HG02588 (cell line): ENCODE data around the gene ERC2.
"Not testable (repeated sequence)": the region's sequence is repeated elsewhere in the genome, so short reads cannot be mapped to it uniquely, and the experiment has no call there.

Experiments used
- ATAC-seq: cut with Tn5 transposase; IDR thresholded peaks from one replicate; pipeline ENCODE4 v1.9.1; 2021; ENCODE audit warnings: mild to moderate bottlenecking, moderate library complexity; ENCODE audit not compliant: unreplicated experiment

ERC2 gene

DNA sequence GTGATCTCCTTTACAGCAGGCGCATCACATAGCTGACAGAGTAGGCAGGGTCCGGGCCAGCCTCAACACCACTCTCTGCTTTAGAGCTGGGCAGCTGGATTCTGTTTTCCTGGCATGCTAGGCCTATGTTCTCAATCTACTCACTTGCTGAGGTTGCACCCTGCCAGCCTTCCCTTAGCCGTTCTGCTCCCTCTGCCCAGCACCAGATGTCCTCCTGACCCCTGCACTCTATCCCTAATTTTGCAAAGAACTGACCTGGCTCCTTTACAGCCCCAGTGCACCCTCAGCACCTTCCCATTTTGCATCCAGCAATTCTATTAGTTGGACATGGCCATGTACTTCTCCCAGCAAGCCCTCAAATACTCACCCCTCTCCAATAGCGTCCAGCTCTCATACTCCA is 609.5 kb downstream of the ERC2 start:
- ATAC-seq: no peak

DNA sequence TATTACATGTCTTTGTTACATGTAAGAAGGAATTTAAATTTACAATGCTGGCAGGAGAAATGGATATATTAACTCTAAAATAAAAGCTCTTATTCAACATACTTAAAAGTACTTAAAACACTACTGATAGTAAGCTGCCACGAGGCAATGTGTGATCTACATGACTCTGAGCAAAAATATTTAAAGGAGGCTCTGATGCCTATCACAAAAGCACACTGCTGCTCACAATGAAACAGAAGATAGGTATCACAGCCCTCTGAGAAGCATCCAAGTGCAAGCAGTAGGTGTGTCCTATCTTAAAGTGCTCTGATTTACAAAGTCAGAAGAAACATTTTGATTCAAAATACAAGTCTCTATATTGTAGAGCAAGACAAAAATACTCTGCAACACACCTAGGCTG is 610.0 kb downstream of the ERC2 start:
- no peak for ATAC-seq

DNA sequence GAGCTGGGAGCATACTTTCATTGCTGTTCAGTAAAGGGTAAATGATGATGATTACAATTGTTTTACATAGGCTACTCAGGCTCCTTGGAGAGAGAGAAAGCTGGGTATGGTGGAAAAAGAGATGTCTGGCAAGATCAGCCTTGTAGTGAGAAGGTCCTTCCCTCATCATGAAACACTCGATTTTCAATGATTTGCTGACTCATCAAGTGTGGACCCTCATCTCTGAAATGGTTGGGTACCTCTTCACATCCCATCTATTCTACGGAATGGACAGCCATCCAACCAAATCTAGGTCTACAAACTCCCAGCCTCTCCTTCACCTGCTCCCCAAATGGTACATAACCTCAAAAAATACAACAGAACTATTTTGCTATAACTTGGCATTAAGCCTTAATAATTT is 610.6 kb downstream of the ERC2 start:
- ATAC-seq: no peak

DNA sequence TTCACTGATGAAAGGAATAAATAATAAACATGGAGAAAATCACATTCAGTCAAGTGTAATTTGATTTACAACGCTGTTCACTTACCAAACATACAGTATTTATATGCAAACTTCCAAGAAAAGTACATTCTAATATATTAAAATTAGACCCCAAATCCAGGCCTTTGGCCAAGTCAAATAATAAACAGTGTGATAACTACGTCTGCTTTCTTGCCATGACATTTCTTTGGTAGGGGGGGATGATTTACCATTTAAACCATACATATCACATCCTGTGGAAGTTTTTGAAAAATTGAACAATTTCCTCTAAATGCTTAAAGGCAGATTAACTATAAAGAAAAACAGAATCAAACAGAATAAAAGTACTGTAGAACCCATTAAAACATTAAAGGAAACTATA is 613.0 kb downstream of the ERC2 start:
- no peak for ATAC-seq

DNA sequence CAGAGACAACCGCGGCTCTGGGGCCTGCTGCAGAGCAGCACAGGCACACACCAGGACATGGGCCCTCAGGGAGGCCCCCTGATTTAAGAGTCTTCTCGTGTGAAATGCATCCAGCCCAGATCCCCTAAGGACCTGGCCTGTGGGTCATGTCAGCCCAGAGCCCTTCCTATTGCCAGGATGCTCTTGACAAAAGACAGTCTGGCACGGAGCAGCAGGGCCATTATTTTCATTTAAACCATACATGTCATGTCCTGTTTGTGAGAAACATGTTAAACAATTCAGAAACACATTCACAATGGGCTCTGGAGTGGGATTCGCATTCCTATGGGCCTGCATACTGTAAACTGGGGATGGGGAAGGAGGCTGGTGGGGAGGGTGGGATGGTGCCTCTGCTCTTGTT is 613.8 kb downstream of the ERC2 start:
- no peak for ATAC-seq

DNA sequence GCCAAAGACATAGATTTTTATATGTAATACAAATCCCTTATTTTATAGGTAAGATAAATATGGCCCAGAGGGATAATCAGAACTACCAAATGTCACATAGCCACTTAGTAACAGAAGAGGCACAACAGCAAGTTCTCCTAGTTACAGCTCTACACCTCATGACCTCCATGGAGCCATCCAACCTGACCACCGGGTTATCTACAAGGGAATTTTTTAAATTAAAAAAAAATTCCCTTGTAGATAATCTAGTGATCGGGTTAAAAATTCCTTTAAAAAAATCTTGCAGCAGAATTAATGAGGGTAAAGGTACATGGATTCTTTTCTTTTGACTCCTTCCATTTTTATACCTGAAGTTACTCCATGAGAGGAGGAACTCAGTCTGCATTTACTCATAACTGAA is 615.9 kb downstream of the ERC2 start:
- no peak for ATAC-seq

DNA sequence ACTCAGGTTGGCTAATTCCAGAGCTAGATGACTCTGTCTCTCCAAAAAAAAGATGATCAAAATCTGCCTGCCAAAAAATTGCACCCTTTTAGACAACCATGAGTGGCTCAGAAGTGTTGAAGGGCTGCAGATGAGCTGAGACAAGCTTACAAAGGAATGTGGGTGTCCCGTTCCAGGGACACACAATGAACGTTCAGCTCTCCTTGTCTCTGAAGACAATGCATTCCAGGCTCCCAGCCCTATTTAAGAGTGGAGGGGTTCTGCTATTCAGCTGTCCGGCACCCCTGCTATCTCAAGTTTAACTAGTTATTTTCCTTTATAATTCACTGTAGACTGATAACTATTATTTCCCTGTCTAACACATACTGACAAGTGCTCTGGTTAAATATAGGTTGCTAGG is 626.1 kb downstream of the ERC2 start:
- no peak for ATAC-seq

DNA sequence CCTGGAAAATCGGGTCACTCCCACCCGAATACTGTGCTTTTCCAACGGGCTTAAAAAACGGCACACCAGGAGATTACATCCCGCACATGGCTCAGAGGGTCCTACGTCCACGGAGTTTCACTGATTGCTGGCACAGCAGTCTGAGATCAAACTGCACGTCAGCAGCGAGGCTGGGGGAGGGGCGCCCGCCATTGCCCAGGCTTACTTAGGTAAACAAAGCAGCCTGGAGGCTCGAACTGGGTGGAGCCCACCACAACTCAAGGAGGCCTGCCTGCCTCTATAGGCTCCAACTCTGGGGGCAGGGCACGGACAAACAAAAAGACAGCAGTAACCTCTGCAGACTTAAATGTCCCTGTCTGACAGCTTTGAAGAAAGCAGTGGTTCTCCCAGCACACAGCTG is 636.4 kb downstream of the ERC2 start:
- not testable (repeated sequence) for ATAC-seq

DNA sequence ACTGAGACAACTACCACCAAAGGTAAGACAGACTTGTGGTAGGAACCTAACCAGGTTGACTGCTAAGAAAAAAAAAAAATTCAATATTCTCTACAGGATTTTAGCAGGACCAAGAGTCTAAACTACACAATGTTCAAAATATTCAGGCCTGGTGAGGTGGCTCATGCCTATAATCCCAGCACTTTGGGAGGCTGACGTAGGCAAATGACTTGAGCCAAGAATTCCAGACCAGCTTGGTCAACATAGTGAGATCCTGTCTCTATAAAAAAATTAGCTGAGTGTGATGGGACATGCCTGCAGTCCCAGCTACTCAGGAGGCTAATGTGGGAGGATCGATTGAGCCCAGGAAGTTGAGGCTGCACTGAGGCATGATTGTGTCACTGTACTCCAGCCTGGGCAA is 639.6 kb downstream of the ERC2 start:
- no peak for ATAC-seq

DNA sequence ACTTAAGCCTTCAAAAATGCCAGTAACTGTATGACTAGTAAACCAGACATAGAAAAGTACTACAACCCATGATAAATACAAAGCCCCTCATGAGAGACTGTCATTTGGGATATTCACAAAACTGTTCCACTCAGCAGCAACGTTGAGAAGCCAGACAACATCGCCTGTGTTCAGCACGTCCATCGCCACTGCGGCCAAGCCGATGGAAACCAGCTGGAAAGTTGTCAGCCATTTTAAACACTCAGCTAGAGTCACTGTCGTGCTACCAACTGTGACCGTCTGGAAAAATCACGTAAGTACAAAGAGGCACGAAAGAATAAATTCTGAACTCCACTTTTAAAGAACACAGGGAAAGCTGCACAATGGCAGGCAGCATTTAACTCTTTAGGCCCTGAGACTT is 640.5 kb downstream of the ERC2 start:
- no peak for ATAC-seq

DNA sequence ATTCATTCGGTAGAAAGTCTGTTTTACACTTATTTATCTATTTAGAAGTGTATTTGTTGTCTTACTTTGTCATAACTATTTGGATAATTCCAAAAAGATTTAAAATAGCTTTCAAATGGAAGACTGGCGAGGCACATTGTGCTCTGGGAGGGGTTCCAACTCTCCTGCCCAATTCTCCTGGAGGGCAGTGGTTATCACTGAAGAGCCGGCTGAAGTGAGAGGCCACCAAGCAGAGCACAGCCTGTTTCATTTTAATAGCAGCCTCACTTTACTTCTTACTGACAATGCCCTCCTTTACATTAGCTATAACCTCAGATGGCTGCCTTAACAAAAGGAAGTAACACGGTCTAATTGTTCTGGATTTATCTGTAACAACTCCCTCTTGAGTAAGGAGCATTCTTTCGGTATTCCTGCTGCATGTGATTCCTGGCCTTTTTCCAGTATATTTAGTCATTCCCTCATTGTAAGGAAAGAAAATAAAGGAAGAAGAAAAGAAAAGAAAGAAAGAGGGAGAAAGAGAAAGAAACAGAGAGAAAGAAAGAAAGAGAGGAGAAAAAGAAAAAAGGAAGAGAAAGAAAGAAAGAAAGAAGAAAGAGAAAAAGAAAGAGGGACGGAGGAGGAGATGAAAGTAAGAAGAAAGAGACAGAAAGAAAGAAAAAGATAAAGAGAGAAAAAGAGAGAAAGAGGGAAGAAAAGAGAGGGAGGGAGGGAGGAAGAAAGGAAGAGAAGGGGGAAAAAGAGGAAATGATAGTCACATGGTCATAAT is 641.4 kb downstream of the ERC2 start:
- no peak for ATAC-seq

DNA sequence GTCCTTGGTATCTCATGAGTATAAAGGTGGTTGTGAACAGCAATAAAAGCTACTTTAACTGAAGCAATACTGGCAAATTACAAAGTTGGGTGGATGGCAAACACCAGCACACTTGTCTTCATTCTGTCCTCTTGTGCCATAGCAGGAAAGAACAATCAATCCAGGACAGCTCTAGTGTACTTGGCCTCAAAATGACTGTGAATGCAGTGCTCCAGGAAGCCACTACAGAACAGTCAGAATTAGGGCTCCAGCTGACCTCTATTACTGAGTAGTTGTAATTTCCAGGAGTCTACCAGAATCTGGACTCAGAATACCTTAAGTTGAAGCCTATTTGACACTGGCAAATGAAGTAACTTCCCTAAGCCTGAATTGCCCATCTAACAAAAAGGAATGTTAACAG is 642.2 kb downstream of the ERC2 start:
- no peak for ATAC-seq

DNA sequence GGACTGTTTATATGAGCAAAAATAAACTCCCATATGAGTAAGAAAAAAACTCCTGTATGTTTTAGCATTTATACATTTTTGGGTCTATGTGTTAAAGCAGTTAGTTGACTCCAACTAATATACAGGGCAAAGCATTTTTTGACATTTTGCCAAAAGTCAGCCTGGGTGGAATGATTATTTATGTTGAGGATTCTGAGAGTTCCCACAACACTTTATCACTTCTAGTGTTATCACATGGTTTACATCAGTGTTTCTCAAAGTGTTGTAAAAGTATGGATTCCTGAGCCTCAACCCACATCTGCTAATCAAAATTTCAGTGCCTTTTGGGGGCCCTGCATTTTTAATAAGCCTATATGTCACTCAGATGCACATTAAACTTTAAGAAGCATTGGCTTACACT is 643.9 kb downstream of the ERC2 start:
- ATAC-seq: no peak

DNA sequence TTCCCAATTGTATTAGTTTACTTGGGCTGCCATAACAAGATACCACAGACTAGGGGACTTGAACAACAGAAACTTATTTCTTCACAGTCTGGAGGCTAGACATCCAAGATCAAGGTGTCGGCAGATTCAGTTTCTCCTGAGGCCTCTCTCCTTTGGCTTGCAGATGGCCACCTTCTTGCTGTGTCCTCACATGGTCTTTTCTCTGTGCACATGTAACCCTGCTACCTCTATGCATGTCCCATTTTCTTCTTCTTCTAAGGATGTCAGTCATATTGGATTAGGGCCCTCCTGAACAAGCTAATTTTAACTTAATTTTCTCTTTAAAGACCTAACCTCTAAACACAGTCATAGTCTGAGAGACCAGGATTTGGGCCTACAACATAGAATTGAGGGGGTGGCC is 644.4 kb downstream of the ERC2 start:
- ATAC-seq: no peak

DNA sequence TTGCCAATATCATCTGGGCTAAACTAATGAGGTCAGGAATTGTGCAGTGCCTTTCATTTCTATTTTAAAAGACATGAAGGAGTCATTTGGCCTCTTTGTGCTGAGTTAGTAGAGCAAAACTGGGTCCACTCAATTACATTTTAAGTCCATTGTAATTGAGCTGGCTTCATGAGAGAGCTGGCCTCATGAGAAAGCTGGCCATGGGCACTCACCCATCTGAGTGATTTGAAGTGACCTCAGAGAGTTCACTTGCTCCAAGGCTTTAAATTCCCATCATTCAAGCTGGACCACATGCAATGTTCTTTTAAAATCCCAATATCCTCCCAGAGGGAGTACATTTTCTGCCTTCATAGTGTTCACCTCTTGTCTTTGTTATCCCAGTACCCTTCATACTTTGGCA is 645.3 kb downstream of the ERC2 start:
- no peak for ATAC-seq

DNA sequence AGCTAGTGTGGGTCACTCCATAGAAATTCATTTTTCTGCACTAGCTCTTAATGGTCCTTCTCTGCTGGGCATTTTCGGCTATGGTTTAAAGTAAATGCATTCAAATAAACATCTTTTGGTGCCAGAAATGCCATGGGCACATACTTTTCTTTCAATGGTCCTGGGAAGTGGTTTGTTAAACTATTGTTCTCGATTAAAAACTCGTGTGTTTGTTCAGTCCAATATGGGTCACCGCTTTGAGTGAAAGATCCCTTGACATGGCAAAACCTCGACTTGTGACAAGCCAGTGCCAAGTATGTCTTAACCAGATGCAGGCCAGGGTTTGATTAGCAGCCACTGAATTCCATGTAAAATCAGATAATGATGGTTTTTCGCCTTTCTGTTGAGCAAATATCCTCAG is 649.3 kb downstream of the ERC2 start:
- ATAC-seq: no peak

DNA sequence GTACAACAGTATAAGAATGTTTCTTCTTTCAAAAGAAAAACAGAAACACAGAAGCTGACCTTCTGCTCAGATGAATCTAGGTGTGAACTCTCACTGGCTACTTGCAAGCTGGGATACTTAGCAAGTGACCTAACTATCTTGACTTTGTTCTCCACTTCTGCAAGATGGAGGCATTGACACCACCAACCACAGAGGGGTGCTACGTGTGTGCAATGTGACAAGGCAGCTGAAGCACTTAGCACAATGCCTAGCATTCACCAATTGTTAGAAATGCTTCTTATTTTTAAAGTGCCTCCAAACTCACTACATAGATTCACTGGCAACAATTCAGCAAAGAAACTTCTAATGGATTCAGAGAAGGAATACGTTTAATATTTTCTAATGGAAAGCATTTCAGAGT is 649.8 kb downstream of the ERC2 start:
- ATAC-seq: no peak

DNA sequence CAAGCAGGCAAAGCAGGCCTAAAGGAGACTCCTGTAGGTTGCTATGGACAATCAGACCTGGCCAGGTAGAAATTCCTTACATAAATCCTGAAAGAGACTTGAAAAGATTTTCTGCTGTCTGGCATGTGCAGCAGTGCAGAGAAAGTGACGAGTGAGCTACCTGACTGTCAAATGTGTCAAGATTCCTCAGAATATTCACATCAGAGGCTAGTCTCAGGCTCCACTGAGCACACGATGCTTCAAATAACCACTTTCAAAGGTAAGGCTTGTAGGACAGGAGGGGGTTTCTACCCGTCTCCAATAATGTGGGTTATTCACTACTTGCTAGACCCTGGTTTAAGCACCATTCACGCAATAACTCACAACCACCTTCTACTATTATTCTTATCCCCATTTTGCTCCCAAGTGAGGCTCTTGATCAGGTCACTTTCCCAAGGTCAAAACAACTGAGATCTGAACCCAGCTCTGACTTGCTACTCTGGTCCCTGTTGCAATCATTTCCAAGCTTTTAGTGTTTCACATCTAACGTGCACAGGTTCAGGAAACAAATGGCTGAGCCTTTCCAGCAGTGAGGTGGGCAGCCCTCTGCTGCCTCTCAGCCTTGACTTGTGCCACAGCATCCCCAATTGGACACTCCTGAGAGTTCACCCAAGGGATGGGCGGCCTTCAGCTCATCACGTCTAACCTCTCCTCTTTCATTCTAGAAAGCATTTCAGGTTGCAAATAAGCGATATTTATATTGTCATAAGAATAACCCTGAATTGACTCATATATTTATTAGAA is 651.3 kb downstream of the ERC2 start:
- ATAC-seq: no peak

DNA sequence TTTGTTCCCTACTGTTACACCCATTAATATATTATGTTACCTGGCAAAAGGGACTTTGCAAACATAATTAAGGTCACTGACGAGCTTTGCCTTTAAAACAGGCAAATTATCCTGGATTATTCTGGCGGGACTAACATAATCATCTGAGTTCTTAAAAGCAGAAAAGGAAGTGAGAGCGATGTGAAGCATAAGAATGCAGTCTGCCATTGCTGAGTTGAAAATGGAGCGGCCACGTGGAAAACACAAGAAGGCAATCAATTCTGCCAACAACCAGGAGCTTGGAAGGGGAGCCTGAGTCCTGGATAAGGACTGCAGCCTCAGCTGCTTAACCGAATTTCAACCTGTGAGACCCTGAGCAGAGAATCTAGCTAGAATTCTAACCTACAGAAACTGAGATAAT is 653.0 kb downstream of the ERC2 start:
- no peak for ATAC-seq

DNA sequence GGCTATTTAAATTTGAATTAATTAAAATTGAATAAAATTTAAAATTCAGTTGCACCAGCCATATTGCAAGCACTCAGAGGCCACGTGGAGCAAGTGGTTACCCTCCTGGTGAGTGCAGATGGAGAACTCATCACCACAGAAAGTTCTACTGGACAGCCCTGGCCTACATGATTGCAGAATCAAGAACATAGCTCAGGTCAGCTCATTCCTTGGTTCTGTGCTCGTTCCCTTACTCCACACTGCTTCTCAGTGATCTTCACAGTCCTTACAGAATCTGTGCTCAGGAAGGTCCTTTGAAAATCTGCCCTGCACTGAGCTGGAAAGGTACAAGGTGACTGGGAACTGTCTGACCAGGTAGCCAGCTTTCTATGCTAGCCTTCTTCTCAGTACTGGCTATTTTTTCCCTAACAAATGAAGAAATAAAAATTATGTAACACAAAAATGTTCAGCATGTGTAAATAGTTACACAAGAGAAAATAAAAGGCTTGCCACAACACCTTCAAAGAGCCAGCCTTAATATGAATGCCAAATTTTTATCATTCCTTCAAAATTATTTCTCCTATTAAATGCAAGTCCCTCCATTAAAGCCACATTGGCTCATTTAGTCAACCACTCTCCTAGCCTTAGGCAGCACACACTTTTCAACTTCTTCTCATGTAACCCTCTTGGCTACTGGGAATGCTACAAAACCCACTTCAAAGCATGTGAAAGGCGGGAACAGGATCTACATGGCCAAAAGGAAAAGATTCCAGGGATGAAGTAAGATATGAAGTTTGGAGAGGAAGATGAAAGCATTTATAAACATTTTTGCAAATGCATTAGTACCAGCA is 654.8 kb downstream of the ERC2 start:
- no peak for ATAC-seq

DNA sequence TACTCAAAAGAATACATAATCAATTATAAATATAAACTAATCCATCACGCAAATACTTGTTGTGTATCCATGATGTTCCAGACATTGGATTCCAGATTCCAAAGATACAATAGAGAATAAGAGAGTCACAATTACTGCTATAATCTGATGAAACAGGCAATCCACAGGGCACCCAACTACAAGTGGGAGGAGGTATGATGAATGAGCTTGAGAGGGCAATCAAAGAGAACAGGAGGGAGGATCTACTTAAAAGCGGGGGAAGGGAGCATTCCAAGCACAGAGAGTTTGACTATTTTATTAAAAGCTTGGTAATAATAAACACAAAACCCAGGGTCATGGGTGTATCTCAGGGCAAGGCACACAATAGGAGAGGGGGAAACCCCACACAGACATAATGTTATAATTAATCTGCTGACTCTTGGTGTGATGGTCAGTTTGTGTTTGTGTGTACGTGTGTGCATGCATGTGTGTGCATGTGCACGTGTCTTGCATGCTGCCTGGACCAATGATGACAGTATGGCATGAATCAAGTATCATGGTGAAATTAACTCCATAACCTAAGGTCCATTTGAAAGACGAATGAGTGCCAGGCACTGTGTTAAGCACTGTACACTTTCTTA is 655.8 kb downstream of the ERC2 start:
- ATAC-seq: no peak
